GM10248 (cell line): Measurements from ENCODE around the gene CCDC50.

Experiments used
- CTCF ChIA-PET: fragments of 300-600 bp; sonication (Branson Sonifier 250); formaldehyde crosslinking; extraction: SDS; loops from one replicate; lab custom pipeline; 2021; ENCODE audit warnings: antibody characterized with exemption; lab: Yijun Ruan, JAX
- POLR2A ChIA-PET: fragments of 350-650 bp; sonication (Branson Sonifier 250); formaldehyde crosslinking; extraction: SDS; loops from one replicate; lab custom pipeline; 2020; ENCODE audit warnings: antibody characterized with exemption; lab: Yijun Ruan, JAX
- DNase-seq: peaks from one replicate; pipeline ENCODE4 v3.0.0; 2012; ENCODE audit errors: extremely low spot score
- CTCF ChIP-seq: IDR thresholded peaks from 2 replicates; pipeline ENCODE4 v1.5.1; 2012; ENCODE audit warnings: mild to moderate bottlenecking, low read depth; ENCODE audit errors: extremely low read depth, missing control alignments, control extremely low read depth

Gene CCDC50

DNA sequence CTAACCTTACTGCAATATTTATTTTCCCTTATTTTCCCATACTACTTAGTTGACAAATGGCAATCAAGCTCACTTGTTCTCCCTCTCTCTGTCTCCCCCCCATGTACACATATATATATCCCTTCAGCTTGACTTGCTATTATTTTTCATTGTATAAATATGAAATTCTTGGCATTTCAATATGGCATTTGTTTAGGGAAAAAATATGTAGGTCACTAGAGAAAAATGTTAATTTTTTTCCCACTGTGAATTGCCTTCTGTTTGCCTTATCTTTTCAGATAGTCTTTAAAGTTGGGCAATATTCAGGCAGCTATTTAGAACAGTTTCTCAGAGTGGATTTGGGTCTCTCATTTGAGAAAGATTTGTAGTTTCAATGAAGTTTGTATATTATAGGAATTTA, 64.0 kb downstream of the CCDC50 start:
- no peak for TF ChIP-seq CTCF
- CTCF ChIA-PET = interaction anchor here (1.0 to 1.5 kb wide), 2 partner anchors 11 to 1051 kb away, joined by 4 read pairs; no protein-coding TSS in a partner anchor
- no peak for DNase-seq
- POLR2A ChIA-PET = no interaction called here

- no peak for DNase-seq
- POLR2A ChIA-PET = no interaction called here
- CTCF ChIA-PET = interaction anchor here (1.4 kb wide), 1 partner anchor 135 kb away, joined by 4 read pairs; no protein-coding TSS in a partner anchor
- no peak for TF ChIP-seq CTCF
Measured at GRCh38 chr3:191397771-191398170, 68.6 kb downstream of the CCDC50 start.

DNA sequence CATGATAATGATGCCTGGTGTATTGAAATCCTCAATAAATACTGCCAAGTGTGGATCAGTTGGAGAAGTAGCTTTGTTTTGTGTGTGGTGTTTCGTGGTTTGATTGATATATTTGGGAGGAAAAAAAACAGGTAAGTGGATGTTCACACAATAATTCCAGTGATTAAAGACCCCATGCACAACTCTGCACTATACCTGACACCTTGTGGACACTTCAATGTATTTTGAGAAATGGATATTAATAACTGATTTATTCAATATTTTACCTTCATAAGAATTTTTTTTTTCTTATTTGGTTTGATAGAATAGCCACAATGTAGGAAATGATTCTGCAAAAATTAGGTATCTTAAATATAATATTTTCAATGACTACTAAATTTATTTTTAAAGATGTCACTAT, 69.4 kb downstream of the CCDC50 start:
- no peak for TF ChIP-seq CTCF
- POLR2A ChIA-PET = no interaction called here
- CTCF ChIA-PET = no interaction called here
- DNase-seq = no peak

GRCh38 chr3:191399918-191400317, 70.7 kb downstream of the CCDC50 start:
- no peak for TF ChIP-seq CTCF
- no peak for DNase-seq
- CTCF ChIA-PET = interaction anchor here (1.0 to 1.2 kb wide), 2 partner anchors 263 to 1044 kb away, joined by 3 to 4 read pairs; no protein-coding TSS in a partner anchor
- POLR2A ChIA-PET = no interaction called here

- ChIA-PET CTCF (no interaction called here), POLR2A (no interaction called here)
- no peak for TF ChIP-seq CTCF
Measured at GRCh38 chr3:191401775-191402357, 72.7 kb downstream of the CCDC50 start.

GRCh38 chr3:191409791-191410359, 80.7 kb downstream of the CCDC50 start:
- ChIA-PET CTCF (no interaction called here), POLR2A (no interaction called here)
- DNase-seq = no peak
- TF ChIP-seq CTCF = no peak

More at GRCh38 chr3:191401775-191402357, 72.7 kb downstream of the CCDC50 start:
- DNase-seq = no peak
